ENCODE results near the gene LZTR1.
A peak's percentile ranks its signal among the peaks of the same experiment; 100 is the strongest.
"Not testable (repeated sequence)": the region's sequence is repeated elsewhere in the genome, so short reads cannot be mapped to it uniquely, and the experiment has no call there.

The LZTR1 gene

DNA sequence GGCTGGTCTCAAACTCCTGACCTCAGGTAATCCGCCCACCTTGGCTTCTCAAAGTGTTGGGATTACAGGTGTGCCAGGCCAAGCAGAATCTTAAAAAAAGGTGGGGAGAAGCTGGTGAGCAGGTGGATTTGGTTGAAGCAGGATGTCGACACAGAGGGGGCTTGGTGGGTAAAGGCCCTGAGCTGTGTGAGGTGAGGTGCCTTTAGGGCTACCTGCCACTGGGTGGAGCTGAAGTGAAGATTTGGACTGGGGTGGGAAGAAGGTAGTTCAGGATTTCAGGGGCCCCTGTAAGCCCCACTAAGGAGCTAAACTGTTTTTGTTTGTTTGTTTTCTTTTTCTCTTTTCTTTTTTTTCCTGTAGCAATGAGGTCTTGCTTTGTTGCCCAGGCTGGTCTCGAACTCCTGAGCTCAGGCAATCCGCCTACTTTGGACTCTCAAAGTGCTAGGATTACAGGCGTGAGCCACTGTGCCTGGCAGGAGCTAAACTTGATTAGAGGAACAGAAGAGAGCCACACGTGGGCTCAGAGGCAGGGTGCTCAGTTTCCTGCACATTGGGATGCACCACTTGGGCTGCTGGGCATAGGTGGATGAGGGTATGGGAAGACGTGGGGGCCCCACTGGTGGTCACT, 38.8 kb downstream of the LZTR1 start:
- no peak for DNase-seq

DNA sequence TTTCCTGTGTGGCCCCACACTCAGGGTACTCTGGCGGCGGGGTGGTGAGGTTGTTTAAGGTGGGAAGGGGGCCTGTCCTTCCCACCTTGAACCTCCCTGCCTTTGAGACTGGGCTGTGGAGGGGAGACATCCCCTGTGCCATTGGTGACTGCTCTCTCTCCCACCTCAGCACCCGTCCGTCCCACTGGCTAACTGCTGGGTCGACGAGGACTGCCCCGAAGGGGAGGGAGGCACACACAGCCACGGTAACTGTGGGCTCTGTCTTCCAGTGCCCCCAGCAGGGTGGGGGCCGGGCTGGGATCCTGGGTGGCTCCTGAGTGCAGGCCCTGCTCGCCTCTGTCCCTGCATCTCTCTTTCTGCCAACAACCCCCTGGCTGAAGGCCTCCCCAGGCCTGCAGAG, 40.4 kb downstream of the LZTR1 start:
- no peak for DNase-seq

DNA sequence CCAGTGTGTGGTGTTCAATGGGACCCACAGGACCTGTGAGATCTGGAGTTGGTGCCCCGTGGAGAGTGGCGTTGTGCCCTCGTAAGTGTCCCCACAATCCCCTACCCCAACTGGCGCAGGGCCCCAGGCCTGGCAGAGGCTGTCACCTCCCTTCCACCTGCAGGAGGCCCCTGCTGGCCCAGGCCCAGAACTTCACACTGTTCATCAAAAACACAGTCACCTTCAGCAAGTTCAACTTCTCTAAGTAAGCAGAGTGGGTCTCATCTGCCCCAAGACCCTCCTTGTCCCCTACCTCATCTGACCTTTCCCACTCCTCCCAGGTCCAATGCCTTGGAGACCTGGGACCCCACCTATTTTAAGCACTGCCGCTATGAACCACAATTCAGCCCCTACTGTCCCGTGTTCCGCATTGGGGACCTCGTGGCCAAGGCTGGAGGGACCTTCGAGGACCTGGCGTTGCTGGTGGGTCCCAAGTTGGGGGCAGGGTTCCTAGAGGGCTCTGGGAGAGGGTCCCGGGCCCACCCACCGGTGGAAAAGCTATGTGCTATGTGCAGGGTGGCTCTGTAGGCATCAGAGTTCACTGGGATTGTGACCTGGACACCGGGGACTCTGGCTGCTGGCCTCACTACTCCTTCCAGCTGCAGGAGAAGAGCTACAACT, 41.0 kb downstream of the LZTR1 start:
- DNase-seq = no peak

DNA sequence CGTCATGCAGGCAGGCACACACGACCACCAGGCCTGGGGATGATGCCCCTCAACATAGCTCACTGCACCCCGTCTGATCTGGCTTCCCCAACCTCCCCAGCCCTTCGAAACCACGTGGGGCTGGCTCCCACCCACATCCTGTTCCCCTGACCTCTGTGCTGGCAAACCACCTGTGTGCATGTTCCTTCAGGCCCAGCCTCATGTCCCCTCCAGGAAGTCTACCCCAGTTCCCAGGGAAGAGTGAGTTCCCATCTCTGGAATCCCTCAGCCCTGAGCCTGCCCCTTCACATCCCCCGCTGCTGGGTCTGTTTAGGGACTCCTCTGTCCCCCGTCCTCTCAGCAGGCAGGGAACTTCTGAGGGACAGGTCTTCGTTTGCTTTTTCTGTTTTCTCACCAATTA, 43.2 kb downstream of the LZTR1 start:
- no peak for DNase-seq

DNA sequence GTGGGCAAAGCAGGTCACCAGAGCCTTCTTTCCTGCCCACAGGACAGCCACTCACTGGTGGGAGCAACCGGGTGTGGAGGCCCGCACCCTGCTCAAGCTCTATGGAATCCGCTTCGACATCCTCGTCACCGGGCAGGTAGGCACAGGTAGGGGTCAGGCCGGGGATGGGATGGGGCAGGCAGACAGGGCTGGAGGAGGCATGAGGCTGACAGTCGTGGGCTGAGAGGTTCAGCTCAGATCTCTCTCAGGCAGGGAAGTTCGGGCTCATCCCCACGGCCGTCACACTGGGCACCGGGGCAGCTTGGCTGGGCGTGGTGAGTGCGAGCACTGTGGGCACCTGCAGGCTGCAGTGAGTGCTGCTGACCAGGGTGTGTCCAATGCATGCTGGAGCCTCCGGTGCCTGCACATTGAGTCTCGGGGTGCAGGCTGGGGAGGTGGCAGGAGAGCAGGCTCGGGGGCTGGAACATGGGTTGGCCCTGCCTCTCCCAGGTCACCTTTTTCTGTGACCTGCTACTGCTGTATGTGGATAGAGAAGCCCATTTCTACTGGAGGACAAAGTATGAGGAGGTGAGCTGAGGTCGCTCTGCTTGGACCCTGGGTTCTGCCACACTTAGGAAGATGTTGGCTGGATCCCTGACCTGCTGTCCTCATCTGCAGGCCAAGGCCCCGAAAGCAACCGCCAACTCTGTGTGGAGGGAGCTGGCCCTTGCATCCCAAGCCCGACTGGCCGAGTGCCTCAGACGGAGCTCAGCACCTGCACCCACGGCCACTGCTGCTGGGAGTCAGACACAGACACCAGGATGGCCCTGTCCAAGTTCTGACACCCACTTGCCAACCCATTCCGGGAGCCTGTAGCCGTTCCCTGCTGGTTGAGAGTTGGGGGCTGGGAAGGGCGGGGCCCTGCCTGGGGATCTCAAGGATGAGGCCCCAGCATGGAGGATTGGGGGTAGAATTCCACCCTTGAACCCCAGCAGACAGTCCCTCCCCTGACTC, 44.0 kb downstream of the LZTR1 start:
- DNase-seq = no peak

DNA sequence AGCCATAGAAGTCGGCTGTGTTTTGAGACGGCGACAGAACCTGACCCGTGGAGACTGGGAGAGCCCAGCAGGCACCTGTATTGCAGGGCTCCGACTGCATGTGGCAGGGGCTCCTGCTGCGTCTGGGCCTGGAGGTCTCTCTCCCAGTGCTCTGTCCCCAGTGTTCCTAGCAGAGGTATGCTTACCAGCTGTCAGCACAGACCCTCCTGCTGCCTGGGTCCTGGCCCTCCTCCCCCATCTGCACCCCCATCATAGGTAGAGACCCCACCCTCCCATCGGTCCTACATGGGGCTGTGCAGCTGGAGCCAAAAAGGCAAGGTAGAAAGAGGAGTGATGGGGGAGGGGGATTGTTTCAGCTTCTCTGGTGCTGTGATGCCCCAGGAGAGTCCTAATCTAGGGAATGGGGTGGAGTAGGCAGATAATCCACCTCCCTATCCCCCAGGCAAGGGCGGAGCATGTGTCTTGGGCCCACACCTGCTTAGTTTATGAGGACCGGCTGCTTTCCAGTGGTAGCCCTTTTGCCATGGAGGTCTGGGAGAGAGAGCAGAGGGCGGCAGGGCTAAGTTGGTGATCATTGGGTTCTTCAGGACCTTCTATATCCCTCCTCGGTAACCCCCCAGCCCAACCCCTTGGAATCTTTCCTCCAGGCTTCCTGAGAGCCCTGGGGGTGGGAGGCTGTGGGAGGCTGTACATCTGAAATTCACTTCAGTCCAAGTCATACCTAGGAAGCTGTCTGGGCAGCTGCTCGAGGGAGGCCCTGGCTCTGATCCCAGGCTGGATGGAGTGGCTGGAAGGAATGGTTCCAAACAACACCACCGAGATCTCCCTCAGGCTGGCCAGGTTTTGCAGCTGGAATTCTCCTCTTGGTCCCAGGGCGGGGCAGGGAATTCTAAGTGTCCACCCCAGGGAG, 44.9 kb downstream of the LZTR1 start:
- peak; percentile 64 for DNase-seq

DNA sequence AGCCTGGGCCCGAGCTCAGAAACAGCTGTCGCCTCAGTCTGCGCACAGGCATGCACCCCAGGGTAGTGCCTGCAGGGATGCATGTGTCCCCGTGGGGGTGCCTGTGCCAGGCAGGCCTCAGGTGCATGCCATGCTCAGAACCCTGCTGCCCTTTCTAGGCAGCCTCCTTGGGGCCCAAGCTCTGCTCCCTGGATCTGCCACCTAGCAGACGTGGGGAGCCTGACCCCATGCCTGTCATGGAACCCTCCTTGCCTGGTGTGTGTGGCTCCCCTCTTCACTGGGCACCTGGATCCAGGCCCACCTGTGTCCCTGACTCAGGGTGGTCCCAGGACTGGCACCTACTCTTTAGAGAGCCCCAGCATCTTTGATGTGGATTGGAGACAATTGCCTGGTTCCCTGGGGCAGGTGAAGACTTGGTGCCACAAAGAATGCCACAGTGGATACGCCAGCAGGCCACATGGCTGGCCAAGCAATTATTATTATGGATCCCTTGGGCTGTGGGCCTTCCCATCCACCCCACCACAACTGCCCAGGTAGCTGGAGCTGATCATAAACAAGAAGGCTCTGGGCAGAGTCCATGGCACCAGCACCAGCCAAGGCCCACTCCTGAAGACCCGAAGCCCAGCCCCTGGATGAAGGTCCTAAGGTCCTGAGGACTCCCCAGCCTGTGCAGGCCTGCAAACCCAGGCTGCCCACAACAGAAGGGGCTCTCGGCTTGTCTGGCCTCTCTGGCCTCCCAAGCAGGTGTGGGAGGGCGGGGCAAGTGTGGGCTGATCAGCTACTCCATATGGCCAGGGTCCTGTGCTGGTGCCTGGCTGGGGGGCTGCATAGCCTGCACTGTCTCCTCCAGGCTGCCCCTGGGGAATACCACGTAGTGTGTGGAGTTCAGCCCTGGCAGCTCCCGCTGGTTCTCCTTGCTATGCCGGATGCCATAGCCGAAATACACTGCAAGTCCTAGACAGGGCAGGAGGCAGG, 46.5 kb downstream of the LZTR1 start:
- no peak for DNase-seq

DNA sequence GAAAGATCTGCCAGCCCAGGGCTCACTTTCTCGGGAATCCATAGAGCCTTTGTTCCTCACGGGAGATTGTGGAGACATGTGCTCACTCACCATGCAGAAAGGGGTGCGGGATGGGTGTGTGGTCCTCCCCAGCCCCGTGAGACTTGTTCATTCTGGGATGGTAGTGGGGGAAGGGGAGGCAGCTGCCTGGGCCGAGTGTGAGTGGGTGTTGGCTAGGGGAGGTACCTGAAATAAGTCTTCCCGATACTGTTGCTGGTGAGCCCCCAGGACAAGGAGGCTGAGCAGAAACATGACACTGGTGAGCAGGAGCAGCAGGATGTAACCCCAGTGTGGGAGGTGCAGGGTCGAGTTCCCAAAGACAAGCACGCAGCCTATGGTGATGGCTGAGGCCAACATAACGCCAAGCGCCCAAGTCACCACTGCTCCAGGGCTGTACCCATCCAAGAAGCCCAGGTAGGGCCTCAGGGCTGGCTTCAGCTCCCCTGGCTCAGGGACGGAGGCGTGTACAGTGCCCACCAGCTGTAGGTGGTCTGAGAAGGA, 47.5 kb downstream of the LZTR1 start:
- DNase-seq = no peak

DNA sequence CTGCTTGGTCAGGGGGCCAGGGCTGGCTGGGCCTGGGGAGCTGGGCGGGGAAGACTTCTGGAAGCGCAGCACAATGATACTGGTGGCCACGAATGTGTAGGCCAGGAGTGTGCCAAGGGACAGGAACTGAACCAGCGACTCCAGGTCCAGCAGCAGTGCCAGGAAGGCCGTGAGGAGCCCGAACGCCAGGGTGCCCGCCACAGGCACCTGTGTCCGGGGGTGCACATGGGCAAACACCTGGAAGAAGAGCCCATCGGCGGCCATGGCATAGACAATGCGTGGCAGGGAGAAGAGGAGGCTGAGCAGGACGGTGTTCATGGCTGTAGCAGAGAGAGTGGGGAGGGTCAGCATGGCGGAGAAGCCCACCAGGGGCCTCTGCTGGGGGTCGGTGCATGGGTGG, 47.9 kb downstream of the LZTR1 start:
- DNase-seq = no peak

DNA sequence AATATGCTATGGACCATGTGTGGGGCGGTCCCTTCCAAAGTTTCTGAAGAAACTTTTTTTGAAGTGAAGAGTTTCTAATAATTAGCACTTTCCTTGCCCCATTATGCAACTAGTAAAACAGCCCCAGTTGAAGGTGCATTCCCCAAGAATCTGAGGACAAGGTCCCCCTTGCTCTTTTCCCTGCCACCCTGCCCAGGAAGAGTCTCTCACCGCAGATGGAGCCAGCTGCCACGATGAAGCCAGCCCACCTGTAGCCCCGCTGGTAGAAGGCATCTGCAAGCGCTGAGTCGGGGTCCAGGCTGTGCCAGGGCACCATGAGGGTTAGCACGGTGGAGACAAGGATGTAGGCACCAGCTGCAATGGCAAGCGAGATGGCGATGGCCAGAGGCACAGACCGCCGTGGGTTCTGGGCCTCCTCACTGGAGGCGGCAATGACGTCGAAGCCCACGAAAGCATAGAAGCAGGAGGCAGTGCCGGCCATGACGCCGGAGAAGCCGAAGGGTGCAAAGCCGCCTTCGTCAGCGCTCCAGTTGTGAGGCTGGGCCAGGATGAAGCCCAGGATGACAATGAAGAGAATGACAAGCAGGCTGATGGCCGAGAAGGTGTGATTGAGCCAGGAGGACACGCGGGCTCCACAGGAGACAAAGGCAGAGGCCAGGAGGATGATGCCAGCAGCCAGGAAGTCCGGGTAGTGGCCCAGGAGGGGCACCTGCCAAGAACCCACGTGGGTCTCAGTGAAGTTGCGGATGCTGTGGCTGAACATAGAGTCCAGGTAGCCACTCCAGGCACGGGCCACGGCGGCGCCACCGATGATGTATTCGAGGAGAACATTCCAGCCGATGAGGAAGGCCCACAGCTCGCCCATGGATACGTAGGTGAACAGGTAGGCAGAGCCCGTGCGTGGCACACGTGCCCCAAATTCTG, 48.8 kb downstream of the LZTR1 start:
- peak; percentile 24 for DNase-seq

DNA sequence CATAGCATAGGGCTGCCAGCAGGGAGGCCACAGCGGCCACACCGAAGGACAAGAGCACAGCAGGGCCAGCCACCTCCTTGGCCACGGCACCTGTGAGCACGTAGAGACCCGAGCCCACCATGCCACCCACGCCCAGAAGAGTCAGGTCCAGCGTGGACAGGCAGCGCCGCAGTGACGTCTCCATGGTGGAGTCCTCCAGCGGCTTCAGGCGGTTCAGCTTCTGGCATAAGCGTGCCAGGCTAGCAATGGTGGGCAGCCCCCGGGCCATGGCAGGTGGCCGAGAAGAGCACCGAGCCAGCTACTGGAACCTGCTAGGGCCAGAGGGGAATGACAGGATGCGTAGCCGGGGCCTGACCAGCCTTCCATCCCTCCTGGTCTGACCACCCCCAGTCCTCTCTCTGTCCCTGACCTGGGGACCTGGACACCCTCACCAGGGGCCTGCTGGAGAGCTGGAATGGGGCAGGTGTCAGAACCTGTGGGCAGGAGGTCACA, 49.5 kb downstream of the LZTR1 start:
- peak; percentile 10 for DNase-seq

DNA sequence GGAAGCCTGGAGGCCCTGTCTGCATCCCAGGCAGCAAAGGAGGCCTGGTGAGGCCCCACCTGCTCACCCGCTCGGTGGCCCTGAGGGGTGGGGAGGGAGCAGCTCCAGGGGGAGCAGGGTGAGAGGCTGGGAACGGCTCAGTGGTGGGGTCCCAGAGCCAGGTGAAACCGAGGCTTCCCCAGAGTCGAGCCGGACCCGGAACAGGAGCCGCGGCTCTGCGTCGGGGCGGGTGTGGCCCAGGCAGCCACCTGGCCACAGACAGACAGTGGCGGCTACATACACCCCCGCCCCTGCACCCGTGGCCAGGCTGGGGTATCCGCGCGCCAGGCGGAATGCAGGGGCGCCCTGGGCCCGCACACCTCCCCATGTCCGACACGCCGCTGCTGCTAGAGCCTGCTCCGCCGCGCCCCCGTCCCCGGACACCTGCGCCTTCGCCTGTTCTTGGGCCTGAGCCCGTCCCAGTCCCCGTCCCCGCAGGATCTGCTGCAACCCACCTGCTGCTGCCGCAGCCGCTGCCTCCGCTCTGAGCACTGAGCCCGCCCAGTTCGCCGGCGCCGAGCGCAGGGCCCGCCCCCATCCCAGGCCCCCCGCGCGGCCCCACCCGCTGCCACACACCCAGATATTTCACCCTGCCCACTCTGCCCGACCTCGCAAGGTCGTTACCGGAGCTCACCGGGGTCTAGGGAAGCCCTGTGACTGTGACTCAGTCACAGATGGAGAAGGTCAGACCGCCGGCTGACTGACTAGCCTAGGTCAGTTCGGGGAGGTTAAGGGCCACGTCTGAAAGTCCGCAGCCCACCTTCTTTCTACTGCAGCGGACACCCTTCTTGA, 50.2 kb downstream of the LZTR1 start, which contains the start of gene SLC7A4:
TSS of gene SLC7A4 (minus strand) at position 525 of the 831 bp plus-strand sequence. CDS start 749 bp downstream, outside the sequence.
- DNase-seq = peak; percentile 20

DNA sequence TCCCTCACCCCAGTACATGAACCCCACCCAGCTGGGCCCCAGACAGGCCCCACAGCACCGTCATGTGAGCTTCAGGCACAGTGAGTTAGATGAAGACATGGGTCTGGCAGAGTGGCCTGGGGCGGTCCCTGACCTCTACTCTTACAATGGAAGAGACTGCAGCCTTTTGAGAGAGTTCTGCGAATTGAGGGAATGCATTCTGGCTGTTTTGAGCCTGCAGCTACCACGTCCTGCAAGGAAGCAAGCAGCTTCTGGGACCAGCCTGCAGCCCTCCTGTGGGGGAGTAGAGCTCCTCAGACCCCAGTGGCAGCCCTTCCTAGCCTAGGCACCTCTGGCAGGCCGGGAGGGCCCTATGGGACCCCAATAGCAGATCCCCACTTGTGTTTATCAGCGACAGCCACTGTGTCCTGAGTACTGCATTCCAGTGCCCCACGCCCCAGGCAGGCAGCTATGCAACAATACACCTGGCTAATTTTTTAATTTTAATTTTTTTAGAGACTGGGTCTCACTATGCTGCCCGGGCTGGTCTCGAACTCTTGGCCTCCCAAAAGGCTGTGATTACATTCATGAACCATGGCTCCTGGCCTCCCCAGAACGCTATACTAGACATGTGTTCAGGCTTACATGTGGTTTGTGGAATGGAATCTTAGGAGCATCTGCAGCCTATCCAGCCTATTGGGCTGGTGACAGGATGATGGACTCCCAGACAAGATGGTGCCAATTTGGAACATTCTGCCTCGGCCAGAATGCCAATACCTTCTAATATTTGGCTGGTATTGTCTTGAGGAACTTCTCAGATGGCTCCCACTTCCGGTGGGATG, 51.0 kb downstream of the LZTR1 start:
- no peak for DNase-seq

DNA sequence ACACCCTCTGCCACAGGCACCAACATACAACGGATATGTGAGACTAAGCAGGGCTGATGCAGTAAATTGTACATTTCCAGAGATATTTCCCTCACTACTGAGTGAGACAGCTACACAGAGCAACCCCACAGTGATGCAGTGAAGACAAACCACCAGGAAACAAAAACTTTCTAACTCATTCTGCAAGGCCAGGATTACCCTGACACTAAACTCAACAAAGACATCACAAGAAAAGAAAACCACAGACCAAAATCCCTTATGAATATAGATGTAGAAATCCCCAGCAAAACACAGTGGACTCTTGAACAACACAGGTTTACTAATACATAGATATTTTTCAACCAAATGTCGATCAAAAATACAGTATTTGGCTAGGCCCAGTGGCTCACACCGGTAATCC, 51.8 kb downstream of the LZTR1 start:
- DNase-seq = no peak

DNA sequence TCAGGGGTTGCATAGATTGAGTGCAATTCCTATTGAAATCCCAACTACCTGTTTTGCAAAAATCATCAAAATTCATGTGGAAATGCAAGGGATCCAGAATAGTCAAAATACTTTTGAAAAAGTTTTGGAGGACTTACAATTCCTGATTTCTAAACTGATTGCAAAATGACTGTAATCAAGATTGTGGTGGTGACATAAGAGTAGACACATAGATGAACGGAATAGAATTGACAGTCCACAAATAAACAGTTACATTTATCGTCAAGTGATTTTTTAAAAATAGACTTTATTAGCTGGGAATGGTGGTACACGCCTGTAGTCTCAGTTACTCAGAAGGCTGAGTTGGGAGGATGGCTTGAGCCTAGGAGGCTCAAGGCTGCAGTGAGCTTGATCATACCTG, 52.9 kb downstream of the LZTR1 start:
- DNase-seq = no peak

DNA sequence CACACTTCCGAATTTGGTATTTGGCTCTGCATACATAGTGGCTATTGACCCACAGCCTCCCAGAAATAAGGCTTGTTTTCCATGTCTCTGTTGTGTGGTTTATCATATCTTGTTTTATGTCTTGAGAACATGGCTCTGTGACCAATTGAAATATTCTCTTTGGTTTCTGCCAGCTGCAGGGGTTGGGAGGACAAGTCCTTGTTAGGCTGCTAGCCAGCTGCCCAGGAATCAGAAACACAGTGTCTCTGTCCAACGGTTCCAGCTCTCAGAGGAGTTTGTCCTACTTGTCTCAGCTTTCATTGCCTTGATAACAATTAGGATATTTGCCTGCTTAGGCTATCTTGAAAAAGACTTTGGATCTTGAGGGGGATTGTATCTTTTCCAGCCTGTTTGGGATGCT, 56.3 kb downstream of the LZTR1 start:
- DNase-seq = no peak

DNA sequence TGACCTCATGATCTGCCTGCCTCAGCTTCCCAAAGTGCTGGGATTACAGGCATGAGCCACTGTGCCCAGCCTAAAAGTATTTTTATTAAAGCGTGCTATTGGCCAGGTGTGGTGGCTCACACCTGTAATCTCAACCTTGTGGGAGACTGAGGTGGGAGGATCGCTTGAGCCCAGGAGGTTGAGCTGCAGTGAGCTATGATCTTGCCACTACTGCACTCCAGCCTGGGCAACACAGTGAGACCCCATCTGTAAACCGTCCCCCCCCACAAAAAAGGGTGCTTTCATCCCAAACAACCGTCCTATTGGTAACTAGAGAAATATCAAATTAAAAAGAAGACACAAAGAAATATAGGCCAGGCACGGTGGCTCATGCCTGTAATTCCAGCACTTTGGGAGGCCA, 57.1 kb downstream of the LZTR1 start:
- DNase-seq = not testable (repeated sequence)

DNA sequence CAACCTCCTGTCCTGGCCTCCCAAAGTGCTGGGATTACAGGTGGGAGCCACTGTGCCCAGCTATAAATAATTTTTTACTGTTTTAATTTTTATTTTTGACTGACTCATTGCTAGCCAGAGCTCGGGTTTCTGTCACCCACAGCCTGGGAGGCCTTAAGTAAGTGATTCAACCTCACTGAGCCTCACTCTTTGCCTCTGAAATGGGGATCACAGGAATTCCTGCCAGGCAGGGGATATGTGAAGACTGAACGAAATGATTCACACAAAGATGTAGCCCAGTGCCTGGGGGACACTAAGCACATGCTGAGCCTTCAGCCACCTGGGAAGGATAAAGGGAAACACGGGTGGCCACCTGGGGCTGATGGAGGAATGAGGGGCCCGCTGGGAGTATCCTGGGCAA, 59.8 kb downstream of the LZTR1 start:
- no peak for DNase-seq

Measured in left hindlimb (tissue), 1 donor.